ENCODE measurements around the gene PKNOX2.

The PKNOX2 gene

GRCh38 chr11:125174057-125174456 lies 9.5 kb downstream of the PKNOX2 start:
- no peak for DNase-seq (ENCODE audit: low spot score)

DNA sequence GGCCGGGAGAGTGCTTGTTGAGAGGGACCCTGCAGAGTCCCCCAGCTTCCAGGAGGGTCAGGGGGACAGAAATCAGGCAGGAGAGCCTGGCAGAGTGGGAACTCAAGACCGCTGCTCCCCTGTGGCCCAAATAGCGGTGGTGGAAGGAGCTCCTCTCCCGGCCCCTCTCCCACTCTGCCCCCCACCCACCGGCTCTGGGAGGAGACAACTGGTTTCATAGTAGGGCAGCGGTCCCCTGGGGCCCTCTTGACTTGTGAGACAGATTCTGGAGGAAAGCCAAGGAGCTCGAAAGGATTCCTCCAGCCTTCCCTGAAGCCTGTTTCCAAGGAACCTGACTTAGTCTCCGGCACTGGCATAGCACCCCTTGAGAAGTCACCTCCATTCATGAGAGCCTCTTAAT lies 10.1 kb downstream of the PKNOX2 start:
- DNase-seq (ENCODE audit: low spot score) = no peak

GRCh38 chr11:125175166-125175565 lies 10.6 kb downstream of the PKNOX2 start:
- DNase-seq (ENCODE audit: low spot score) = no peak

DNA sequence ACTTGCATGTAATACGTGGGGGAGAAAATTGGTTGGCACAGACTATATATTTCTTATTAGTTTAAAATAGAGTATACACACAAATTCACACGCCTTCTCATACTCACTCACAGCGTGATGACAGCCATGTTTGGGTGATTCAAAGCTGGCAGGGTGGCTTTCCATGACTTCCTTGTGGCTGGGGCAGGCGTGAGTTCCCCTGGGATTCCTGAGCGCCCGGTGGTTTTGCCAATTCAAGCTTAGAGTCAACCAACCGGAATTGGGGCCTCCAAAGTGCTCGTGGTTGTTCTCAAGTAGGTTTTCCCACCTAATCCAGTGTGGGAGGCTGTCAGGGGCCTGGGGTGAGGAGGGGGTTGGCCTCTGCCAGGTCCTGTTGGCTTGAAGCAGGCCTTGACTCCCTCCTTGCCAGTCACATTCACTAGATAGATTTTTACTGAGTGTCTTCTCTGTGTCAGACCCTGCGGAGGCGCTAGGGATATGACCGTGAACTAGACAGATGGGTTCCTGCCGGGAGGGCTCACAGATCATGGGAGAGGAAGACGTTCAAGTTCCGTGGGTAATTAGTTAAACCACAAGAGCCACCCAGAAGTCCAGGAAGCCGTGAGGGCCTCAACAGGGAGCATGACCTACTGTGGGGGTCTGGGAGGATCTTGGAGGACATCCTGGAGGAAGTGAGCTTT lies 11.5 kb downstream of the PKNOX2 start:
- DNase-seq (ENCODE audit: low spot score) = no peak

DNA sequence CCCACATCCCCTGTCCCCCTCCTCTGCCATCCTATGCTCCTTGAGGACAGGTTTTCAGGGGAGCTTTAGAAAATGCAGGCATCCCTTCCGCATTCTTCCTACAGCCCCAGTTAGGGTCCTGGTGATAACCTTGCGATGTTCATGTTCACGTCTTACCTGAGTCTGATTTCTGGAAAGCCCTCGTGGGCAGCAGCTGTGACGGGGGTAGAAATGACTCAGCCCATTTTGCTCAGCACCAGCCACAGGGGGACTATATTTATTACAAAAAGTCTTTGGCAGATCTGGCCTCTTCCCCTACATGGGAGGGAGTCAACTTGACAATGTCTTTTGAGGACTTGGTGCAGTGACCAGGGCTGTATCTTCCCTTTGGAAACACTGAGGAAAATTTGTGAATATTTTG lies 12.3 kb downstream of the PKNOX2 start:
- DNase-seq (ENCODE audit: low spot score) = no peak

DNA sequence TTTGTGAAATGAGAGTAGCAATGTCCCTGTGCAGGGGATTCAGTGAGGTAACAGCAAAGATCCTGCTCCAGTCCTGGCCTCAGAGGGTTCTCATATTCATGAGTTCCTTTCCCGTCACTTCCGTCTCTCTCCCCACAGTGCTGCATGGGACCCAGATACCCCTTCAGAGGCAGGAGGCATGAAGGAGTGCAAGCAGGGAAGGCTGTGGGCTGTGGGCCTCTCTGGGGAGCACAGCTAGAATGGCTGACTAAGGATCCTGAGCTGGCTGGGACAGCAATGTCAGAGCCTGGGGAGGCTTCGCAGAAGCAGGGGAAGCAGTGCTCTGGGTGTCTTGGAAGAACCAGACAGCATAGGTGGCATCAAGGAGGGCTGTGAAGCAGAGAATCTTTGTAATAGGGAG lies 13.0 kb downstream of the PKNOX2 start:
- no peak for DNase-seq (ENCODE audit: low spot score)

GRCh38 chr11:125179346-125179745 lies 14.8 kb downstream of the PKNOX2 start:
- DNase-seq (ENCODE audit: low spot score) = no peak

- DNase-seq (ENCODE audit: low spot score) = no peak
These were observed 15.3 kb downstream of the PKNOX2 start for GRCh38 chr11:125179895-125180294.

DNA sequence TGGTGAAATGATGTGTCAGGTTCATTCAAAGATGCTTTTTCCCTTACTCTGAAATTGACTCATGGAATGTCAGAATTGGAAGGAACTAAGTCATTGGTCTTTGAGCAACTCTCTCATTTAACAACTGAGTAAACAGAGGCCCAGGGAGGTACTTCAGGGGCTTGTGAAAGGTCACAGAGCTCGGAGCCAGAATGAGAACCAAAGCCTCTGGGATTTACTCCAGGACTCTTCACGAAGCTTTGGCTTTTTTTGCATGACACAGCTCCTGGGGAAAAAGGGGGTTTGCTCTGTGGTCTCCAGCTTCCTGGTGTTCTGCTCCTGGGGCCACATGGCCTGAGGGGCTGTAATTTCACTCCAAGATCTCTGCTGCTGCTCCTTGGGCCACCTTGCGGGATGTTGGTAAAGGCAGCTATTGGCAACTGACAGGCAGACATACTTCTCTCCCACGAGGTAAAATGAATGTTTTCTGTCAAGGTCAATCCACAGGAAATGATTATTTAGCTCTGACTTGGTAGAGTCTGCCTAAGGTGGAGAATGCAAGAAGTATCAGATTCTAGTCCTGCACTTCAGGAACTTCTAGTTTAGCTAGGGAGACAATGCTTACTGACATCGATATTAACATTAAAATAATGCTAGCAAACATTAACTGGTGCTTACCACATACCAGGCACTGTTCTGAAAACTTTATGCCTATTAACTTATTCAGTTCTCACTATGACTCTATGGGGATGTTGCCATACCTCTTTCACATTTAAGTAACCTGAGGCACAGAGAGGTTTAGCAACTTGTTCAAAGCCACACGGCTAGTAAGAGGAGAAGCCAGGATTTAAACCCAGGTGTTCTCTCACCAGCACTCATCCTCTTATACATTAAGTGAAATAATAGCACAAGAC lies 16.1 kb downstream of the PKNOX2 start:
- no peak for DNase-seq (ENCODE audit: low spot score)

DNA sequence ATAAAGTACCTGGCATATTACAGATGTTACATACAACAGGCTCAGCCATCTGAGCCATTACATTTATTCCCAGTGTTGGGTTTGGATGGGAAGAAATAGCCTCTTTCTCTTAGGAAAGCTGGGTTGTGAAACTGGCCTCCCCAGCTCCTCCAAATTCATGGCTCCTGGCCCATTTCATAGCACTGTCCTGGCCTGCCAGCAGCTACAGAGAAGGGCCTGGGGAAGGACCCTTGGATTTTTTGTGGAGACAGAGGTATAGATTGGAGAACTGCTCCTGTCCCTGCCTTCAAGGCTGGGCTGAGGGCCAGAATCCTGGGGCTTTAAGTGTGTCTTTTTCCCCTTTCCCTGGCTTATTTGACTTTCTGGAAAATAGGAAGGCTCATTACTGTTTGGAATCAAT lies 18.0 kb downstream of the PKNOX2 start:
- no peak for DNase-seq (ENCODE audit: low spot score)

GRCh38 chr11:125183641-125184040 lies 19.1 kb downstream of the PKNOX2 start:
- DNase-seq (ENCODE audit: low spot score) = no peak

DNA sequence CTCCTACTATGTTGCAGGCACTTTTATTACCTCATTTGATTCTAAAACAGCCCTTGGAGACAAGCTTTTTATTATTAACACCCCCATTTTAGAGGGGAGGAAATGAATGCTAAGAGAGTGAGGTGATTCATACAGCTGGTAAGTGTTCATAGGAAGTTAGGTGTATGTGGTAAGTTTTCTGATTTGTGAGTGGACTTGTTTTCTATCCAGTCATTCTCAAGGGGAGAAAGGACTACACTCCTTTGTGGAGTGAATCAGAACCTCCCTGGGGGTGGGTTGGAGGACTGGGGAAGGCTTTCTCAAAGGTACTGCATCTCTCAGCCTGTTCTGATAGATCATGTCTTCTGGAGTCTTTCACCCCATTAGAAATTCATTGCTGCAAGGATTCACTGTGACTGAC lies 23.5 kb downstream of the PKNOX2 start:
- no peak for DNase-seq (ENCODE audit: low spot score)

DNA sequence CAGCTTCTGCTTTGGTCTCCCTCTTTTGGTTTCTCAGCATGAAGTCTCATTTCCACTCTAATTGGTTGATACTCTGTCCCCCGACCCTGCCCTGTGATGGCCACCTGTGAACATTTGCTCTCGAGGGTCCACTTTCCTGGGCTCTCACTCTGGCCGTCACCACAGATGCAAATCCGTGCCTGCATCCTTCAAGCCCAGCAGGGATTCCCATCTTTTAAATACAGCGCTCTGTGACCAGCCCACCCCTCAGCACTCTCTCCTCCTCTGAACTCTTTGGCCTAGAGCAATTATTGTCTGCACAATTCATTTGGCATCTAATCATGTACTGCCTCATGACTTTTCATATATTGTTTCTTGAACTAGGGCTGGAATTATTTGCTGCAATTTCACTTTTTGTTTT lies 26.0 kb downstream of the PKNOX2 start:
- DNase-seq (ENCODE audit: low spot score) = no peak

GRCh38 chr11:125192183-125192582 lies 27.6 kb downstream of the PKNOX2 start:
- no peak for DNase-seq (ENCODE audit: low spot score)

- no peak for DNase-seq (ENCODE audit: low spot score)
These were observed 28.3 kb downstream of the PKNOX2 start for GRCh38 chr11:125192717-125193415.

GRCh38 chr11:125193416-125193726 lies 28.8 kb downstream of the PKNOX2 start:
- no peak for DNase-seq (ENCODE audit: low spot score)

- DNase-seq (ENCODE audit: low spot score) = no peak
These were observed 29.3 kb downstream of the PKNOX2 start for GRCh38 chr11:125193841-125194240.

GRCh38 chr11:125199915-125200314 lies 35.4 kb downstream of the PKNOX2 start:
- no peak for DNase-seq (ENCODE audit: low spot score)

GRCh38 chr11:125200441-125200840 lies 35.9 kb downstream of the PKNOX2 start:
- DNase-seq (ENCODE audit: low spot score) = no peak

DNA sequence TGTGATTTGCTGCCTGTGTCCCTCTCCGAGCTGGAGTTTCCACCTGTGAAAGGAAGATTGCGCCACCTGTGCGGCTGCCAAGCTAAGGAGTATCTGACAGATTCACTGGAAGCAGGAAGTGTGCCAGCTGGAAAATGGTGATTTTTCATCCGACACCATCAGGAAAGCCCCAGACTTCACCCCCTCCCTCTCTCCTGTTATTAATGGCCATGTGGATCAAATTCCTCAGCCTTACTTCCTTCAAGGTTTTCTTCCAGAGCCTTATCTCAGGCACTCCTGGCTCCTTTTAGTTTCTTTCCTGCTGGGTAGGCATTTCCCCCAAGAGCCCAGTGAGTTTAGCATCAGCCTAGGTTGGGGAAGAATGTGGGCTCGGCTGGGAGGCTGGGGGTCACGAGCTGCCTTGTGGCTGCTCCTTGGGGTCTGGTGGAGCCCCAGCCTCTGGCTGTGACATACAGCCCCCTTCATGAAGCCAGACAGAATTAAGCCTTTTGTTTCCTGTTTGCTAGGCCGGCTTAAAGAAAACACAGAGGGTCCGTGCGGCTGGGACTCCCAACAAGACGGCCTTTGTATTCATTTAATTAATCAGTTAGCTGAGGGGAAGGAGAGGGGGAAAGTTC lies 37.1 kb downstream of the PKNOX2 start:
- DNase-seq (ENCODE audit: low spot score) = no peak

DNA sequence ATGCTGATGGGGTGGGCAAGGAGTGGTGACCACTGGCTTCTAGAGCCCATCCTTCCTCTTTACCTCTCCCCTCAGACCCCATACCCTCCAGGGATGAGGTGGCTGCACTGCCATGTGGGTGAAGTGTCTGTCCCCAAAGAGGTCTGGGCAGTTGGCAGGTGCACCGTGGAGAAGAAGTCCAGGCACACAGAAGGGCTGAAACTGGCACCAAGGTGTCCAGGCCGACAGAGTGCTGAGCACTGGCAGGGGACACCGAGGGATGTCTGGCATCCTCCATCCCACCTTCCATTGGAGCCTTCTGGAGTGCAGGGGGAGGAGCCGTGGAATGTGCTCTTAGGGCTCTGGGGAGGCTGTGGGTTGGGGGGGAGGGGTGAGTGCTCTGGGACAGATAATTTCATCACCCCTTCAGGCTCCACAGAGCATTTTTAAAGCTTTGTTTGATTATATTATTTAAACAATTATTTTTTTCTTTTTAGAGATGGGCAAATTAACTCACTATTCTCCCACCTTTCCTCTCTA lies 37.9 kb downstream of the PKNOX2 start:
- no peak for DNase-seq (ENCODE audit: low spot score)

DNA sequence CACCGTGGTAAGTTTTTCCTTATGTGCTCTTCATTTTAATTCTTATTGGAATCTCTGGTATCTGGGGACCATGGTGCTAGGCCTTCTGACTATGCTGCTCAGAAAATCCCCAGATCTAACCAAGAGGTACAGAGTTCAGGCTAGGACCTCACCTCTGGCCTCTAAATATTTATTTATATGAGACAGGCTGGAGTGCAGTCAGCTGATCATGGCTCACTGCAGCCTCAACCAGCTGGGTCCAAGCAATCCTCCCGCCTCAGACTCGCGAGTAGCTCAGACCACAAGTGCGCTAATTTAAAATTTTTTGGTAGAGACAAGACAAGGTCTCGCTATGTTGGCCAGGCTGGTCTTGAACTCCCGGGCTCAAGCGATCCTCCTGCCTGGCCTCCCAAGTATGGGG lies 38.4 kb downstream of the PKNOX2 start:
- DNase-seq (ENCODE audit: low spot score) = no peak

Data from CD4-positive, alpha-beta T cell treated with Interleukin-6 at 100 ng/mL for 8 hours (primary cell).